NCI-H187 (cell line): Measurements from ENCODE around the gene SOX9.
"Not testable (repeated sequence)": the region's sequence is repeated elsewhere in the genome, so short reads cannot be mapped to it uniquely, and the experiment has no call there.

ENCODE experiments used
- DNase-seq, 2 experiments: peaks; one replicate each; lab custom pipeline; 2025; lab: John Stamatoyannopoulos, UW

SOX9 gene

DNA sequence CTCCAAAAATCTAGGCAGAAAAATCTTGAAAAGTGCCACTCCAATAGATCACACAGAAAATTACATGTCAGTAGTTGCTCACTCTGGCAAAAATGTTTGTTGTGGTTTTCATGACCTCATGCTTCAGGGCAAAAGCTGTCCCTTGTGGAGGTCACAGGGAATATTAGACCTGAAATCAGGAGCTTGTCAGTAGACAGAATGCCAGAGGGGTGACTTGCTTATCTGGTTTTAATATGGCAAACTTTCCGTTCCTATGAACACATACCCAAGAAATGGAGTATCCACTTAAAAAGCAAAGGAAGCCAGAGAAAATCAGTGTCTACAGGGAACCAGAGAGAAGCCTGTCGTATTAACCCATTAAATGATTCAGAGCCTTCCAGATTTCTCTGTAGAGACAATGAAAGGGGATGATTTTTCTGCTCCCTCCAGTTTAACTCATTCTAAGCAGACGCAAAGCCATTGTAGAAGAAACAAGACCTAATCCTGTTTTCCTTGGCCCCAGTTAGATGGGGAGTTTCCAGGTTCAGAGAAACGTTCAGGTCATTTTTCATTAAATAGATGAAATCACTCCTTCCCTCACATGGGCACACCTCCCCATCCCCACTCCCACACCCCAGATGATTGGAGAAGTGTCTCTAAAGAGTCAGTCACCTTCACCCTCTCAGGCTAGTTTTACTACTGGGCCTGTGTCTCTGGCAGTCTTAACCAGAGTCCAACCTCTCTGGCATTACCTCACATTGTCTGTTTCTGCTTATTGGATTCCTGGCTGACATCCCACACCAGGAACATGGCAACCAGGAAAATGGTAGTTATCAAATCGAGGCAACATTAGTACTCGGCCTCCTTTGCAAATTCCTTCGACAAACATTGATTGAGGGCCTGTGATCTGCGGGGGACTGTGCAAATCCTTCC, 6.0 kb downstream of the SOX9 start:
- no peak for DNase-seq

DNA sequence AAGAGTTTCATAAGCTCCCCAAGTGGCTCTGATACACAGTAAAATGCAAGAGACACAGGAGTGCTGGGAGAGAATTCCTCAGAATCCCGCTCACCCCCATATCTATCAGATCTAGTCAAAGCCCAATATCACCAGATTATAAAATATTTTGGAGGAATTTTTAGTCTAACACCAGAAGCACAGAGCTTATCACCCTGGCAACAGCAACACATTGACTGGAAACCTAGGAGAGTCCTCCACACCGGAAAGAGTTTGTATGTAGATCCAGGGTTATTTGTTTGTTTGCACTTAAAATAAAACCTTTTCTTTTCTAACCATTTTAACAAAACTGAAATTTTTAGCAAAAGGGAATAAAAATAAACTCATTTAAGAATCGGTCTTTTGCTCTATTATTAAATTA, 7.2 kb downstream of the SOX9 start:
- DNase-seq, result no peak

DNA sequence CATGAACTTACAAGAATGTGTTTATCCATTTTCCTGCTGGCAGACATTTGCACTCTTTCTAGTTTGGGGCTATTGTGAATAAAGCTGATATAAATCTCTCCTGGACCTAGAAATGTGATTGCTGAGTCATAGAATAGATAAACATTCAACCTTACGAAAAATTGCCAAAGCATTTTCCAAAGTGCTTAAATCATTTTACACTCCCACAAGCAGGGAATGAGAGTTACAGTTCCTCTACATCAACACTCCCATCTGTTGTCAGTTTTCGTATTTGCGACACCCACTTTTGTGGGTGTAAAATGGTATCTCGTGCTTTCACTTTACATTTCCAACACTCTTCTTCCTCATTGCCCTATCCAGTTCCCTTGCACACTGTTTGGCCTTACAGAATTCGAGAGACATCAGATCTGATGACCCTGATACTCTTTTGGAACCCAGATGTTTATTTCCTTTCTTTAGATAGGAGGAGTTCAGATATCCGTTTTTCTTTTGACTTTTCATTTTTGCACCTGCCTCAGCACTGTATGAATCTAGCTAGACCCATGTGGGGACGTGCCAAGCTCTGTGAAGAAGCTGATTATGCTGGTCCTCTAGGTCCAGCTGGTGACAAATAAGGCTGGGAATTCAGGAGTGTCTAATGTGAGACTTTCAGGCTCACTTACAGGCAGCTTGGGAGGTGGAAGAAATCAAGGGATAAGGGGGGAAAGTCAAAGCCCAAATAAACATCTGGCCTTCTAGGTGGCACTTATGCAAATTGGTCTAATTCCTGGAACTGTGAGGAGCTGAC, 14.0 kb downstream of the SOX9 start:
- no peak for DNase-seq

DNA sequence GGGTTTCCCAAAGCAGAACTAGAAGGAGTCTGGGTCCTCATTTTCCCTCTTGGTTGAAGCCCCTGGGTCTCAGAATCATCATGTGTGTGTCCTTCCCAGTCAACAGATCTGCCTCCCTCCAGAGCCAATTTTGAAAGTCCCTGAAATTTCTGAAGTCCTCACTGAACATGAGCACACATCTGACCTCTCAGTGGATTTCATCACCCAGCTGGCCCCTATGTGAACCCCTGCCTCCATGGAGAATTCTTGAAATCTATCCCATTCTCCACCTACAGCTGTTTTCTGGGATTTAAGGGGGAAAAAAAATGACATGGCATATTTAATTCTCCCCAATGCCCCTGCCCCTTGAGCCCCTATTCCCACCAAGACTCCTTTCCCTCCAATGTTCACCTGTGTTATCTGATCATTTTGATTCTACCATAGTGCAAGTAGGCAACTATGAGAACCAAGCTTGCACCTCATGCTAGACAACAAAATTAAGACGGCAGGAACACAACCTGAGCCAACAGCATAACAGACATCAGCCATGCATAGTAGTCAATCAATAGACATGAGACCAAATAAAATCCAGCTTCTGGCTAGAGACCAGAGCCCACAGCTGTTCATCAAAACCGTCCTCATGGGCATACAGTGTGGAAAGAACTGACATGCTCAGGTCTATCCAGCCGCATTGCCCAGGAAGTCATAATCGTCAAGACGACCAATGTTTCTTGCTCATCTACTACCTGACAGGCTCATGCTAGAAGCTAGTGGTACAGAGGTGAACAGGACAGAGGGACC, 14.9 kb downstream of the SOX9 start:
- DNase-seq, result no peak

DNA sequence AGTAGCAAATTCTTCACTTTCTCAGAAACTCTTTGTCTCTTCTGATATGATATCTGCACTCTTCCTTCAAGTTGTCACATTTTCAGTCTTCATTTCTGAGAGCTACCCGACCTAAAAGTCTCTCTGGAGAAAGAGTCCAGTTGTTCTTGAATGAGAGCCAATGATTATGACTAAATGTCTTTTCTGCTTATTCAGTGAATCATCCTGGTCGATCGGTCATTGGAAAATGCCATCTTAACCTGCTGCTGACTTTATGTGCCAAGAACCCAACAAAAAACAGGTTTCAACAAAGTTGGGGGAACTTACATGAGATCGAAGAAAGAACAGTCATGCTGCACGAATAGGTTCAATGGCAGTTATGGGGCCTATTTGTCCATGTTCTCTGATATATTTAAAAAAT, 15.9 kb downstream of the SOX9 start:
- DNase-seq, result no peak

DNA sequence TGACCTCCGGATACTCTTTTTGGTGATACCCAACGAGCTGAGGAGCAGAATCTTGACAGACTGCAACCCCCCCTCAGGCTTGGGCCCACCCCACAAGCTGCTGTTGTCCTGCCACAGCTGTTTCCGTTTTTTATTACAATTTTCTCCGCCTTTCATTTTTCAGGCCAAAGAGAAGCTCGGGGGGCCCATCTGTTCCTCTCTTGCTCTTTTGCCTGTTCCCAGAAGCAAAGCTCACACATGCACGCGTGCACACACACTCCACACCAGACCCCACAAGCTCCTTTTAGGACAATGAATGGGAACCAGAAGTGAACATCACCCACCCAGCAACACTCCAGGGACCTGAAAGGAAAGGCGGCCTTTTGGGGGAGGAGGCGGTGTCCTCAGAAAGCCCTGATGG, 16.3 kb downstream of the SOX9 start:
- no peak for DNase-seq

DNA sequence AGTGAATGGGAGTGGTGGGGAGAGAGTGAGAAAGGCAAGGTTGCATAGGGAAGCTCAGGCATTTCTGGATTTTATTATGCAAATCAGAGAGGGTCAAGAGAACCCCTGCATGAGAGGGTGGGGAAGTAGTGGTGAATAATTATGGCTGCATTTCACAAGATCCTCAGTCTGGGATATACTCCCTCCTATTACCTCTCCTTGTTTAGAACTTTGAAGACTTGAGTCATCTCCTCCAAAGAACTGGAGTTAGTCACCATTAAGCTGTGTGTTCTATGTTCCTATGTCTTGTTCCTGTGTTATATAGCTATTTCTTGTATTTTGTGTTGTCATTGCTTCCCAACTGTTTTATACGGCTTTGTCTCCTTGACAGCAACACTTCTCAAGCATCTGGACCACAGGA, 18.4 kb downstream of the SOX9 start:
- DNase-seq, result no peak

DNA sequence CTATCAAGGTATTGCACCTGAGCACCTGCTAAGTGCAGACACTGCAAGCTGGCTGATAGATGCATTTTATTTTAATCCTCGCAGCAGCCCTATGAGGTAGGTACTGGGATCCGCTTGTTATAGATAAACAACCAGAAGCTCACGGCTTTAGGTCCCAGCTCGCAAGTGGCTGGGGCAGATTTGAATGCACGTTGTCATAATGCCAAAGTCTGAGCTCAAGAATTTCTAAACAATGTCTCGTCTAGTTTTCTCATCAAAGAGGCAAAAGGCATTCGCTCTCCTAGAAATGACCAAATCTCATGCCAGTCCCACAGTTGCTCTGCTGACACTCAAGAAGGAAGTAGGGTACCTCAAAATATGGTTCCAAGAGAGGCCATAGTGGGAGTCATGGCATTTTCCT, 20.5 kb downstream of the SOX9 start:
- DNase-seq, result no peak

DNA sequence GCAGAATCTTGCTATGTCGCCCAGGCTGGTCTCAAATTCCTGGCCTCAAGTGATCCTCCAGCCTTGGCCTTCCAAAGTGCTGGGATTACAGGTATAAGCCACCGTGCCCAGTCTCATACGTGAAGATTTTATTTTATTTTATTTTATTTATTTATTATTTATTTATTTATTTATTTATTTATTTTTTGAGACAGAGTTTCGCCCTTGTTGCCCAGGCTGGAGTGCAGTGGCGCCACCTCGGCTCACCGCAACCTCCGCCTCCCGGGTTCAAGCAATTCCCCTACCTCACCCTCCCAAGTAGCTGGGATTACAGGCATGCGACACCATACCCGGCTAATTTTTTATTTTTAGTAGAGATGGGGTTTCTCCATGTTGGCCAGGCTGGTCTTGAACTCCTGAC, 21.3 kb downstream of the SOX9 start:
- DNase-seq, result not testable (repeated sequence)

DNA sequence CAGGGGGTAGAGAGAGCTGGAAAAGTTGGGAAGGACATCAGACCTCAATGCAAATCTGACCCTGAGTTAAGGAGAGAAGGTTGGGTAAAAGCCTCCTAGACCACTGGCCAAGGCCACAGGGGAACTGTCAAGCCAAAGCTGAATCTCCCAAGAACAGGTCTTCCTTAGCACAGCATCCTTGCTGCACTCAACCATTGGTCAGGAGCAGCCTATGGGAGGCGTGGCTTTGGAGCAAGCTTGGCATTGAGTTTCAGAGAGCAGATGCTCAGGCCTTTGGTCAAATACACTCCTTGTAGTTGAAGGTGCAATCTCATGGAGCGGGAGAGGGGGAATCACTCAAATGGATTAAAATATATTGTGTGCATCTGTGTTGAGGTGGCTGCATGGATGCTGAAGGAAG, 21.8 kb downstream of the SOX9 start:
- no peak for DNase-seq

DNA sequence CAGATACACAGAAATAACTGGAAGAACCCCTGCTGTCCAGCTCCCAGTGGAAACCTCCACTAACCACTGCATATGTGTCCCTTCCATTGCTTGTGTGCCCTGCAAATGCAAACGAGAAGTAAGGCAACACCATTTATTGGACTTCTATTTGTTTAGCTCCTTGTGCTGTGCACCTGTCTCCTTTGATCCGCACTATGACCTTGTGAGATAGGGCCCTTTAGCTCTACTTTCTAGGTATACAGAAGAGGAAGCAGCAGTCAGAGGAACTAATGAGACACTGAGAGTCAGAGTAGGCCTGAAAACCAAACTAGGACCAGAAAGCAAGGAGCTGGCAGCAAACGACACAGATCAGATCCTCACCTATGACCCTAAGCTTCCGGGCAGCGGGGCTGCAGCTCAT, 22.4 kb downstream of the SOX9 start:
- DNase-seq, result no peak

DNA sequence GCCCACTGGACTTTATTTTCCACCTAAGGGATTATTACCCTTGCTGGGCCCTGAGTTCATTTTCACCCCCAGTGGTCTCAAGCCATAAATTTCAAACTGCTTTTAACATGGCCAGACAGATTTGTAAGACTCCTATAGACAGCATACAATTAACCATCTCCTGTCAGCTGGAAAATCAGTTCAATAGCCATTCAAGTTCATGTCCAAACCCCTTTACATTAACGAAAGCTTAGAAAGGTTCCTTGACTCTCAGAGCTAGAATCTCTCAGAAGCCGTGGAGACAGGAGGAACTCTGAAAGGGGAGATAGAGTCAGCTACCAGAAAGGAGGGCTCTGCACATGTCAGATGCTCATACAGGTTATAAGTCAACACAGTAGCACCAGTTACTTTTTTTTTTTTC, 23.3 kb downstream of the SOX9 start:
- no peak for DNase-seq

DNA sequence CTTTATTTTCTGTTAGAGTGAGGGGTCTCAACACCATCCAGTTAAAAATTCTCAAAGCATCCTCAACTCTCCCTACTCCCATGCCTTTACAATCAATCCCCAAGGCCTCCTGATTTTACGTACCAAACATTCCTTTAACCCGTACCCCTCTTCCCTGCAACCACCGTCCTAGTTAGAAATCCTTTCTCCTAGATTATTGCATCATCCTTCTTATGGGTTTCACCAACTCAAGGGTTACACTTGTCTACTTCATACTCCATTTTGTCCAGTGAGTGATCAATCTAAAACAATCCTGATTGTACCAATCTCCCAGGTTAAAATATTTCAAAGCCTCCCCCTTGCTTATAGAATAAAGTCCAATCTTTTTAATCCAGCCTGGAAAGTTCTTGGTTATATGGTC, 24.7 kb downstream of the SOX9 start:
- DNase-seq, result no peak

DNA sequence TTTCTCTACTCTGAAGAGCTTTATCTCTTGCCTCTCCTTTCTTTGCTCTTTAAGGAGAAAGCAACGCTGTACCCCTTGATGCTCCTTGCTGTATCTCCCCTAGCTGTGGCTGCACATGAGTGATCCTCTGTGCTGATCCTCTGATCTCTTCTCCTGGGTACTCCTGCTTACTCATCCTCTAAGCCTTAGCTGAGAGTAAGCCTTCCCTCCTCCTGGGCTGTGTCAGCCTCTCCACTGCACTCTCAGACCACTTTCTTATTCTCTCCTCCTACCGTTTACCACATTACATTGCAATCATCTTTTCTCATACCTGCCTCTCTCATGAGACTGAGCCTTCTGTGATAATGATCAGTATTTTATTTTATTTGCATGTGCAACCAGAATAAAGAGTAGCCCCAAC, 25.1 kb downstream of the SOX9 start:
- no peak for DNase-seq

DNA sequence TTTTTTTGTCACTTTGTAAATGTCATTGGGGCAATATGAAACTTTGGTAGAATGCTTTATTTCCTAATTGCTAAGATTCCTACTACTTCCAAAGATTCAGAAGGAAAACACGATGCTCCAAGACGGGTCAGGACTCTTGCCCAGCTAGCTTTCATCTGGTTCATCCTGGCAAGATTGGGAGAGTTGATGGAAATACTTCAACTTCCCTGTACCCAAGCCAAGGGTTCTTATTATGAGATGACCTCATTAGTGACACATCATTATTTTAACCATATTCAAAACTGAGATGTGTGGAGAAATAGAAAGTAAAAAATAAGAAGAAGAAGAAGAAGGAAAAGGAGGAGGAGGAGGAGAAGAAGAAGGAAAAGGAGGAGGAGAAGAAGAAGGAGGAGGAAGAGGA, 25.6 kb downstream of the SOX9 start:
- no peak for DNase-seq

DNA sequence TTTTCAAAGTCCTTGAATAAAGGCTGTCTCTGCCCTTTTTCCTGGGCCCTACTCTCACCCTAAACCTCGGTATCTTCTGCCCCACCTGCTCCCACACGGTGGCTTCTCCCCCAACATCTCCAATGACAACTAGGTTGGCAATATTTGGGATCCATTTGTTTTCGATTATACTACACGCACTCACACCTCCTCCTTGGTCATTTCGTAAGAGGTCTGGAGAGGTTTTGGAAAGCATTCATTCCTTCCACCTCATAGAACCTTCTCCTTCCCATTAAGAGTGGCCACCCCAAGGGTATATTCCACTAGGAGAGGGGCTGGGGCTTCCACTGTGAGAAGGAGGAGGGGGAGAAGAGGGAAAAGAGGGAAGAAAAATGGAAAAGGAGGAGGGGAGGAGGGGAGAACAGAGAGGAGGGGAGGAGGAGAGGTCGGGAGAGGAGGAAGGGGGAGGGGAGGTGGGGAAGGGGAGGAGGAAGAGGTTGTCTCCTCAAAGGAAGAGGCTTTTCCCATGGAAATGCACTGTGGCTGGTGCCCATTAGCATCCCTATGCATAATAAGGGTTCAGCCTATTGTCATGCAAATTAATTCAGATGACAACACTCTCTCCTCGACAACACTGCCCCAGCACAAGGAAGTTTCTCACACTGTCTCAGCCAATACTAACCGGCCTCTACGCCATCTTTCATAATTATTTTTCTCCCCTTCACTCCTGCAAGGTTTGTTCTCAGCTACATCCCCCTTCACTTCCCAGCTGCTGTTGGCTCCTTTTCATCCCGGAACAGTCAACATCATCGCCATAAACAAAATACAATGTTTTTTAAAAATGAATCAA, 30.0 kb downstream of the SOX9 start:
- DNase-seq, result no peak

DNA sequence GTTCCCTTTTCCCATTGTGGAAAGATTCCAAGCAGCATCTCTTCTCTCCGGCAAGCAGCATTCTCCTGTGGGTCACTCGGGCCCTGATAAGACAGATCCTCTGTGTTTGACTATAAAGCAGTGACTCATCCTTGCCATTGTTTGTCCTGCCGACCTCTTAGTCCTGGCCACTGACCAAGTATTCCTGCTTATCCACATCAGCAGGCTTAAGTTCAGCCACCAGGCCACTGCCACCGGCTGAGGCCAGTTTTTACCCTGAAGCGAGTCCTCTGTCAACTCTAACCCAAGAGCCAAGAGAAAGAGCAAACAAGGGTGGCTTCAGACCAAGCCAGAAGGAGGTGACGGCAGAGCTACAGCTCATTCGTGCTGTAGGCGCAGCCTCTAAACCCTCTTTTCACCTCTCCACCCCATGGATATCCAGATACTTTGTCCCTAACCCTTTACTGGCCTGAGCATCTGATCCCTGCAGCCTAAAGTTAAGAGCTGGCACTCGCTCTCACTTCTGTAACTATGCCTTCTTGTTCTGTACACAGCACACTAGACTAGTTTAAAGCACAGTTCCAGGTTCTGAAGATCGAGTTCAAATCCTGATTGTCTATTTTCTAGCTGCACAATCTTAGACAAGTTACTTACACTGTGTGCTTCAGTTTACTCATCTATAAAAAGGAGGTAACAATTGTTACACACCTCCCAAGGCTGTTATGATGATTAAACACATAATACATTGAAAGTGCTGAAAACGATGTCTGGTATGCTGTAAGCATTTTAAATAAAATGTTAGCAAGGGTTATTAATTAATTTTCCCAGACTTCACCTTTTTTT, 31.0 kb downstream of the SOX9 start:
- DNase-seq, result no peak

DNA sequence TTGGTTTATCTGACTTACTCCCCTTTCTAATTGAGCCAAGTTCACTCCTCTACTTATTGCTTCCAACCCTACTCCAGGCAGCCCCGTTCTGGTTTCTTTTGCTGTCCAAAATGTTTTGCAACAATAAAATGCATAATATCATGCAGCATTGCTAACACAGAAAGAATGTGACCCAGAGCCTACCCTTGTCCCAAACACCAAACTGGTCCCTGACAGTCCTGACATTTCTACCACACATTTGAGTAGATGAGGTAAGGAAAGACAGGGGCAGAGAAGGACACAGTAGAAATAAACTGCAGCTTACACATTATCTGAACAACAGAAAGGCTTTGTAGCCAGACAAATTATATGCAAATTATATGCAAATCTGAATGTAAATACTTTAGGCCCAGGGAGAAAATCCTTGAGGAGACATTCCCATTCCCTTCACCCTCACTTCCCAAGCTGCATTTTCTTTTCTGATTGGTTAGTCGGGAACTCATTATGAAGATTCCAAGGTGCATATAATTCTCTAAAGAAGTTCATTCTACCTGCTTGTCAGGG, 31.6 kb downstream of the SOX9 start:
- no peak for DNase-seq

DNA sequence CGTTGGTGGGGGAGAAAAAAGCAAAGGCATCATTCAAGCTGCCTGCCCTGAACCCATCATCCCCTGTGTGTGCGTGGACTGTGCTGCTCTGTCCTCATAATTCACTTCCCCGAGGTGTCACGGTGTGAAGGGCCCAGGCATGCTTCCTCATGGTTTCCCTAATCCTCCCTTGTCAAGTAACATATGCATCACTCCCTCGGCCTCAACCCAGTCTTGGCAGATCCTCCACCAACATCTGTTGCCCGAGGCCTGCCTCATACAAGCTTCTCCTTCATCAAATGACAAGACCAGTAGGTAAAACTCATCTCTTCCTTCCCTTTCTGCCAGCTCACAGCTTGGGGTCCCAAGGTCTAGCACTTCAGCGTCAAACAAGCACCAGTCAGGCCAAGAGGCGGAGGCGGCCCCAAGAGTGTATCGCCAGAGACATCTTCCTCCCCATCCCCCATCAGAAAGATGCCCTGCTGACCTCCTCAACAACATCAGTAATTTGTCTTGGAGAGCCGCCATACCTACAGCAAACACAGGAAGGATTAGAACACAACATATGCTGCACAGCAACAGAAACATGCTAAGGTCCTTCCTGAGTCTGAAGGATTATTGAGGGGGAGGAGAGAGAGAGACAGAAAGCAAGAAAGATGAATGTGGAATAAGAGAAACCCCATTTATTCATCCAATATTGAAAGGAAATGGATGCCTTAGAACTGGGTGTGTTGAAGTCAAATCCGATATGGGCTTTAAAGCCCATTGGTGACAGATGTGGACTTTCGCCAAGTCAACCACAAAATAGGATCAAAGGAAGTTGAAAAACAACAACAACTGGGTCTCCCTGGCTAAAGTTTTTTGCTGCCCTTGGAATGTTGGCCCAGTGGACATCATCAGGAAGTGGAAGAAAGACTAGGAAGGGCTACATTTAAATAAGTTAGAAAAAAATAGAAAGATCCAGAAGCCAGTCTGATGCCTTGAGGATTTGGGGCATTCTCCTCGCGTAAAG, 38.4 kb downstream of the SOX9 start:
- DNase-seq, result no peak
